ENCODE measurements around the gene RUFY4.
A peak's percentile ranks its signal among the peaks of the same experiment; 100 is the strongest.
"Not testable (repeated sequence)": the region's sequence is repeated elsewhere in the genome, so short reads cannot be mapped to it uniquely, and the experiment has no call there.

RUFY4 gene

GRCh38 chr2:218068721-218069334 lies at the start of gene RUFY4:
Gene RUFY4 (plus strand): TSS chr2:218069253. CDS start chr2:218070606, 1,353 bp downstream.
- not testable (repeated sequence) for FAIRE-seq
- peak; percentile 46 for DNase-seq (ENCODE audit: insufficient read length, low spot score)

GRCh38 chr2:218019411-218020060 lies 49.5 kb upstream of the RUFY4 start:
- FAIRE-seq (no peak), DNase-seq (ENCODE audit: insufficient read length, low spot score) (no peak)
- TF ChIP-seq POLR2A (IDR thresholded peaks at IDR 0.05; ENCODE audit: low read depth, low read length), result no peak

- DNase-seq (ENCODE audit: insufficient read length, low spot score), result no peak
- no peak for FAIRE-seq
- no peak for TF ChIP-seq POLR2A (IDR thresholded peaks at IDR 0.05; ENCODE audit: low read depth, low read length)
Measured at GRCh38 chr2:218020281-218020680, 48.8 kb upstream of the RUFY4 start.

GRCh38 chr2:218020966-218021535 lies 48.0 kb upstream of the RUFY4 start:
- DNase-seq (ENCODE audit: insufficient read length, low spot score), result no peak
- FAIRE-seq, result no peak
- no peak for TF ChIP-seq POLR2A (IDR thresholded peaks at IDR 0.05; ENCODE audit: low read depth, low read length)

GRCh38 chr2:218021536-218022071 lies 47.4 kb upstream of the RUFY4 start:
- no peak for TF ChIP-seq POLR2A (IDR thresholded peaks at IDR 0.05; ENCODE audit: low read depth, low read length)
- no peak for DNase-seq (ENCODE audit: insufficient read length, low spot score)

GRCh38 chr2:218022131-218022850 lies 46.8 kb upstream of the RUFY4 start:
- no peak for TF ChIP-seq POLR2A (IDR thresholded peaks at IDR 0.05; ENCODE audit: low read depth, low read length)
- DNase-seq (ENCODE audit: insufficient read length, low spot score), result no peak
- no peak for FAIRE-seq

More at GRCh38 chr2:218021536-218022071, 47.4 kb upstream of the RUFY4 start:
- no peak for FAIRE-seq

GRCh38 chr2:218022851-218023530 lies 46.1 kb upstream of the RUFY4 start:
- no peak for DNase-seq (ENCODE audit: insufficient read length, low spot score)
- no peak for TF ChIP-seq POLR2A (IDR thresholded peaks at IDR 0.05; ENCODE audit: low read depth, low read length)
- no peak for FAIRE-seq

GRCh38 chr2:218023636-218024035 lies 45.4 kb upstream of the RUFY4 start:
- no peak for TF ChIP-seq POLR2A (IDR thresholded peaks at IDR 0.05; ENCODE audit: low read depth, low read length)
- FAIRE-seq (no peak), DNase-seq (ENCODE audit: insufficient read length, low spot score) (no peak)

- no peak for DNase-seq (ENCODE audit: insufficient read length, low spot score)
- no peak for TF ChIP-seq POLR2A (IDR thresholded peaks at IDR 0.05; ENCODE audit: low read depth, low read length)
- no peak for FAIRE-seq
Measured at GRCh38 chr2:218024336-218024735, 44.7 kb upstream of the RUFY4 start.

- DNase-seq (ENCODE audit: insufficient read length, low spot score) (no peak), FAIRE-seq (no peak)
Measured at GRCh38 chr2:218024871-218025270, 44.2 kb upstream of the RUFY4 start.

GRCh38 chr2:218026244-218026643 lies 42.8 kb upstream of the RUFY4 start:
- FAIRE-seq (no peak), DNase-seq (ENCODE audit: insufficient read length, low spot score) (no peak)
- no peak for TF ChIP-seq POLR2A (IDR thresholded peaks at IDR 0.05; ENCODE audit: low read depth, low read length)

More at GRCh38 chr2:218024871-218025270, 44.2 kb upstream of the RUFY4 start:
- no peak for TF ChIP-seq POLR2A (IDR thresholded peaks at IDR 0.05; ENCODE audit: low read depth, low read length)

- DNase-seq (ENCODE audit: insufficient read length, low spot score), result no peak
- no peak for FAIRE-seq
- no peak for TF ChIP-seq POLR2A (IDR thresholded peaks at IDR 0.05; ENCODE audit: low read depth, low read length)
Measured at GRCh38 chr2:218026676-218027425, 42.2 kb upstream of the RUFY4 start.
